OCI-M1 (cell line): ENCODE measurements around the gene CCDC107.

ENCODE experiments used
- DNase-seq: peaks from one replicate; lab custom pipeline; 2025; lab: John Stamatoyannopoulos, UW

CCDC107 gene

GRCh38 chr9:35661756-35662350 lies 3.8 kb downstream of the CCDC107 start:
- DNase-seq: no peak

- DNase-seq: no peak
Measured at GRCh38 chr9:35662437-35662836, 4.3 kb downstream of the CCDC107 start.

DNA sequence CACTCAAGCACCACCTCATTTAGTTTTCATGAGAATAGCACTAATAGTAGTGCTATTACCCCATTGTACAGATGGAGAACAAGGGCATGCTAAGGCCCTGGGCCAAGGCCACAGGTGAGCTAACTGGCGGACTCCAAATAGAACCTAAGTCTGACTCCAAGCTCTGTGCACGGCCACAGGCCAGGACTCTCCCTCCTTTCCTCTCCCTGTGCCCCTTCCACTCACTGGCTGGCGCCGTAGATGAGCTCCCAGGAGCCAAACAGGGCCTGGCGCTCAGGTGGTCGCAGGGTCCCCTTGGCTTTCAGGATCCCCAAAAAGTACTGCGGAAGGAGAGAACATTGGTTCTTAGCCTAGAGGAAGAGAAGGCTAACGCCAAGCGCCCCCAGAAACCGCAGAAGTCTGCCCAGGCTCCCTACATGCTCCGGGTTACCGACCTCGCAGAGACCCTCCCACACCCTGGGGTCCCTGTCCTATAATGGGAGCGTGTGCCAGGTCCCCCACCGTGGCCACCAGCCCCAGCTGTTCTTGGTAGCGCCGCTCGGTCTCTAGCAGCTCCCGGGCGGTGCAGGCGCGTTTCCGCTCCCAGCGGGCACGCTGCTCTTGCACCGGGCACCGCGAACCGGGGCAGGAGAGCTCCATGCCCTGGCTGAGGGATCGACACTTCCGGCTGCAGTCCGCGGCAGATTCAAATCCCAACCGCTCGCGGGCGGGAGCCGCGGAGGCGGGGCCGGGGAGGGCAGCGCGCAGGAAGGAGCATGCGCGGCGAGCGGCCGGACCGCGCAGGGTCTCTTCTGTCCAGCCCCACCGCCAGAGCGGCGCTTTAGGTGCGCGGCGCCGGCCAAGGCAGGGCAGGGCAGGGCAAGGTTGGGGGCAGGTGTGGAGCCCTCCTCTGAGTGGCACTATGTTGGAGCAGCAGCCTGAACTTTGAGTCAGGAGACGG lies 6.7 kb downstream of the CCDC107 start, which contains the start of gene ARHGEF39:
ARHGEF39 (minus strand) TSS at position 665 of the 940 bp plus-strand sequence; CDS start at position 639, 26 bp downstream.
- peak; percentile 91 for DNase-seq

DNA sequence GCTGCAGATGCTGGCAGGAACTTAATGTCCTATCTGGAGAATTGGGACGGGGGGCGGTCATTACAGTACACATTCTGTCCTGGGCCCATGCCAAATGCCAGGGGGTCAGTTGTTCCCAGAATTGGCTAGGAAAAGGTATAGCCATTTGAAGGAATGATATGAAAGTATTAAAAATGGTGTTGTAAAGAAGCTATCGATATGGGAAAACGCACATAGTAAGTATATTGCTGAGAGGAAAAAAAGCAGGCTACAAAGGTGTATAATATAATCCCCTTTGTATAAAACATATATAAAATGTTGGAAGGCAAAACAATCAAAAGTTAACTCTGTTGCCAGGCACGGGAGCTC lies 7.4 kb downstream of the CCDC107 start:
- DNase-seq: no peak

- no peak for DNase-seq
Measured at GRCh38 chr9:35666045-35666444, 8.0 kb downstream of the CCDC107 start.

- no peak for DNase-seq
Measured at GRCh38 chr9:35666549-35666948, 8.5 kb downstream of the CCDC107 start.

DNA sequence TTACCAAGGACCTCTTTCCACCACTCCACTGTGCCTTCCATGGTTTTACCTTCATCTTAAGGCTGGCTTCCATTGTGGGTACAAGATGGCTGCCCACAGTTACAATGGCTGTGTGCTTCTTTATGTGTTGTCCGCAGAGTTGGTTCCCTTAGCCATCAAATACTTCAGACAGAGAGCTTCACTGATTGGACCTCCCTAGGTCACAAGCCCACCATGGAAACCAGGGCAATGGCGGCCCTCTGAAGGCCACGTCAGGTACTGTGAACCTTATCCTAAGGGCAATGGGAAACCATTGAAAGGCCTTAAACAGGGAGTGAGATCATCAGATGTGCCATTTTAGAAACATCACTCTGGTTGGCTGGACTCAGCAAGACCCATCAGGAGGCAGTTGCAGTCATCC lies 9.8 kb downstream of the CCDC107 start:
- no peak for DNase-seq

- no peak for DNase-seq
Measured at GRCh38 chr9:35669331-35670145, 11.4 kb downstream of the CCDC107 start.

- DNase-seq: no peak
Measured at GRCh38 chr9:35673132-35674024, 15.3 kb downstream of the CCDC107 start, which contains the start of gene CA9. TSS of gene CA9 (plus strand) at chr9:35673928. CDS start at chr9:35673960, 32 bp downstream.

DNA sequence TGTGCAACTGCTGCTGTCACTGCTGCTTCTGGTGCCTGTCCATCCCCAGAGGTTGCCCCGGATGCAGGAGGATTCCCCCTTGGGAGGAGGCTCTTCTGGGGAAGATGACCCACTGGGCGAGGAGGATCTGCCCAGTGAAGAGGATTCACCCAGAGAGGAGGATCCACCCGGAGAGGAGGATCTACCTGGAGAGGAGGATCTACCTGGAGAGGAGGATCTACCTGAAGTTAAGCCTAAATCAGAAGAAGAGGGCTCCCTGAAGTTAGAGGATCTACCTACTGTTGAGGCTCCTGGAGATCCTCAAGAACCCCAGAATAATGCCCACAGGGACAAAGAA lies 15.9 kb downstream of the CCDC107 start:
- no peak for DNase-seq

DNA sequence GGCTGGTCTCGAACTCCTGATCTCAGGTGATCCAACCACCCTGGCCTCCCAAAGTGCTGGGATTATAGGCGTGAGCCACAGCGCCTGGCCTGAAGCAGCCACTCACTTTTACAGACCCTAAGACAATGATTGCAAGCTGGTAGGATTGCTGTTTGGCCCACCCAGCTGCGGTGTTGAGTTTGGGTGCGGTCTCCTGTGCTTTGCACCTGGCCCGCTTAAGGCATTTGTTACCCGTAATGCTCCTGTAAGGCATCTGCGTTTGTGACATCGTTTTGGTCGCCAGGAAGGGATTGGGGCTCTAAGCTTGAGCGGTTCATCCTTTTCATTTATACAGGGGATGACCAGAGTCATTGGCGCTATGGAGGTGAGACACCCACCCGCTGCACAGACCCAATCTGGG lies 17.1 kb downstream of the CCDC107 start:
- DNase-seq: no peak

DNA sequence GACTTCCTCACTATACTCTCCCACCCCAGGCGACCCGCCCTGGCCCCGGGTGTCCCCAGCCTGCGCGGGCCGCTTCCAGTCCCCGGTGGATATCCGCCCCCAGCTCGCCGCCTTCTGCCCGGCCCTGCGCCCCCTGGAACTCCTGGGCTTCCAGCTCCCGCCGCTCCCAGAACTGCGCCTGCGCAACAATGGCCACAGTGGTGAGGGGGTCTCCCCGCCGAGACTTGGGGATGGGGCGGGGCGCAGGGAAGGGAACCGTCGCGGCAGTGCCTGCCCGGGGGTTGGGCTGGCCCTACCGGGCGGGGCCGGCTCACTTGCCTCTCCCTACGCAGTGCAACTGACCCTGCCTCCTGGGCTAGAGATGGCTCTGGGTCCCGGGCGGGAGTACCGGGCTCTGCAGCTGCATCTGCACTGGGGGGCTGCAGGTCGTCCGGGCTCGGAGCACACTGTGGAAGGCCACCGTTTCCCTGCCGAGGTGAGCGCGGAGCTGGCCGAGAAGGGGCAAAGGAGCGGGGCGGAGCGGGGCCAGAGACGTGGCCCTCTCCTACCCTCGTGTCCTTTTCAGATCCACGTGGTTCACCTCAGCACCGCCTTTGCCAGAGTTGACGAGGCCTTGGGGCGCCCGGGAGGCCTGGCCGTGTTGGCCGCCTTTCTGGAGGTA lies 17.8 kb downstream of the CCDC107 start:
- DNase-seq: no peak

GRCh38 chr9:35679091-35679490 lies 21.0 kb downstream of the CCDC107 start:
- no peak for DNase-seq

GRCh38 chr9:35679766-35680330 lies 21.8 kb downstream of the CCDC107 start:
- DNase-seq: no peak

GRCh38 chr9:35680331-35681105 lies 22.4 kb downstream of the CCDC107 start:
- no peak for DNase-seq

DNA sequence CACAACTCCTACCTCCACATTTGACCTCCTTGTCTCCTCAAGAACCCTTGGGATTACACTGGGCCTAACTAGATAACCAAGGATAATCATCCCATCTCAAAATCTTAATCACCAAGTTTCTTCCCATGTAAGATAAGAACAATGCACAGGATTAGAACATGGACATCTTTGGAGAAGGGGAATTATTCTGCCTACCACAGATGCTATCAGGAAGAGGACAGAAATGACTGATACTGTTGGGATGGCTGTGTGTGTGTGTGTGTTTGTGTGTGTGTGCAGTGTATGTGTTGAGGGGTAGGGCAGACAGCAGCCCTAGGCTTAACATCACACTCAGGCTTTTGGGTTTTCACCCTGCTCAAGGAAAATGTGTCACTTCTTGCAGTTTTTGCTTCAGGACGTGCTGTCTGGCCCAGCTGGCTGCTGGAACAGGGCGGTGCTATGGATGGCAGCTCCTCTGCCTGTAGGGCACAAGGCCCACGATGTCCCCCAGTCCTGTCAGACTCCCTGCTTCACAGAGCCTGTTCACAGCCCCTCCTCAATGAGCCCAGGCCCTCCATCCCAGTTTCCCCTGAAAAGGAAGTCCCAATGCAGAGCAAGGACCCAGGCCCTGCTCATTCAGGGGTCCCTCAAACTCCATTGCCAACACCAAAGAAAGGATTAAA lies 23.4 kb downstream of the CCDC107 start:
- DNase-seq: no peak

GRCh38 chr9:35682051-35682450 lies 24.0 kb downstream of the CCDC107 start:
- no peak for DNase-seq

GRCh38 chr9:35682520-35683315 lies 24.6 kb downstream of the CCDC107 start:
- no peak for DNase-seq
